GM10266 (cell line): ENCODE results near the gene SERPINA9.

Source experiments
- DNase-seq: peaks from one replicate; pipeline ENCODE4 v3.0.0; 2012; ENCODE audit errors: extremely low spot score
- CTCF ChIP-seq: IDR thresholded peaks from 2 replicates; pipeline ENCODE4 v1.5.1; 2012; ENCODE audit warnings: mild to moderate bottlenecking, low read depth; ENCODE audit not compliant: control insufficient read depth, insufficient read depth; ENCODE audit errors: missing control alignments

SERPINA9 gene

GRCh38 chr14:94462219-94462551 is 13.8 kb downstream of the SERPINA9 start:
- TF ChIP-seq CTCF = no peak
- no peak for DNase-seq

GRCh38 chr14:94461526-94462218 is 14.3 kb downstream of the SERPINA9 start:
- TF ChIP-seq CTCF = no peak
- DNase-seq = no peak

GRCh38 chr14:94460631-94461416 is 15.2 kb downstream of the SERPINA9 start:
- no peak for TF ChIP-seq CTCF
- DNase-seq = no peak

GRCh38 chr14:94458558-94459205 is 17.3 kb downstream of the SERPINA9 start:
- no peak for TF ChIP-seq CTCF
- DNase-seq = no peak

GRCh38 chr14:94458096-94458495 is 17.9 kb downstream of the SERPINA9 start:
- no peak for TF ChIP-seq CTCF
- no peak for DNase-seq

- DNase-seq = no peak
- TF ChIP-seq CTCF = no peak
These were observed 20.1 kb downstream of the SERPINA9 start for GRCh38 chr14:94455928-94456327.

- no peak for DNase-seq
- no peak for TF ChIP-seq CTCF
These were observed 24.2 kb downstream of the SERPINA9 start for GRCh38 chr14:94451826-94452225.
